ENCODE measurements around the gene CYTH2.

CYTH2 gene

DNA sequence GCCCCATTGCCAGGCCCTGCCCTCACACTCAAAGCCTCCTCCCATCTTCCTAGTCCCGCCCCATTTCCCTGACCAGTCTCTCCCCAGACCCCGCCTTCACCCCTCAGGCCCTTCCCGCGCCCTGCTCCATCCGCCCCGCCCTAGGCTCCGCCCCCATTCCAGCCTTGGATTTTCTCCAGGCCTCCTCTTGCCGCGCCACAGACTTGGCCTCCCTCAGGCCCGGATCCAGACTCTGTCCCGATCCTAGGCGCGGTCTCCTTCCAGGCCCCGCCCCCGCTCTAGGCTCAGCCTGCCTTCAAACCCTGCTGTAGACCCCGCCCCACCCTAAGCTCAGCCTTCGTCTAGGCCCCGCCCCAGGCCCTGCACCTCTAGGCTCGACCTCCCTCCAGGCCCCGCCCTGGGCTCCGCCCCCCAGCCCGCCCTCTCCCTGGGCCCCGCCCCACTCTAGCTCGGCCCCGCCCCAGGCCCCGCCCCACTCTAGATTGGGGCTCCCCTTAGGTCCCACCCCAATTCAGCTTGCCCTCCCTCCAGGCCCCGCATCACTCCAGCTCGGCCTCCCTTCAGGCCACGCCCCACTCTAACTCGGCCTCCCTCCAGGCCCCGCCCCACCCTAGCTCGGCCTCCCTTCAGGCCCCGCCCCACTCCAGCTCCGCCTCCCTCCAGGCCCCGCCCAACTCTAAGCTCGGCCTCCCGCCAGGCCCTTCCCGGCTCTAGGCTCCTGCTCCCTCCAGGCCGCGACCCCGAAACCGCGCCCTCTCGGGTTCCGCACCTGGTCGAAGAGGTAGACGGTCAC is 24.0 kb downstream of the CYTH2 start:
- TF ChIP-seq REST (IDR thresholded peaks at IDR 0.05; ENCODE audit: insufficient read depth in 1 of 2, low read depth in 2 of 2, low read length in 2 of 2) = no peak
- TF ChIP-seq POLR2AphosphoS5 (IDR thresholded peaks at IDR 0.05; ENCODE audit: low read depth, low read length) = peak; percentile 62; the same call in 1 of the 2 replicates
- TF ChIP-seq FOXP2 (optimal IDR thresholded peaks at IDR 0.05; ENCODE audit: borderline replicate concordance, extremely low read depth, extremely low read length, insufficient read depth) = peak; percentile 40
- 0 out of 2 replicates have a peak, but pooled peaks have one; percentile 38 for TF ChIP-seq TAF1 (IDR thresholded peaks at IDR 0.05; ENCODE audit: borderline replicate concordance, insufficient read depth, low read length)

DNA sequence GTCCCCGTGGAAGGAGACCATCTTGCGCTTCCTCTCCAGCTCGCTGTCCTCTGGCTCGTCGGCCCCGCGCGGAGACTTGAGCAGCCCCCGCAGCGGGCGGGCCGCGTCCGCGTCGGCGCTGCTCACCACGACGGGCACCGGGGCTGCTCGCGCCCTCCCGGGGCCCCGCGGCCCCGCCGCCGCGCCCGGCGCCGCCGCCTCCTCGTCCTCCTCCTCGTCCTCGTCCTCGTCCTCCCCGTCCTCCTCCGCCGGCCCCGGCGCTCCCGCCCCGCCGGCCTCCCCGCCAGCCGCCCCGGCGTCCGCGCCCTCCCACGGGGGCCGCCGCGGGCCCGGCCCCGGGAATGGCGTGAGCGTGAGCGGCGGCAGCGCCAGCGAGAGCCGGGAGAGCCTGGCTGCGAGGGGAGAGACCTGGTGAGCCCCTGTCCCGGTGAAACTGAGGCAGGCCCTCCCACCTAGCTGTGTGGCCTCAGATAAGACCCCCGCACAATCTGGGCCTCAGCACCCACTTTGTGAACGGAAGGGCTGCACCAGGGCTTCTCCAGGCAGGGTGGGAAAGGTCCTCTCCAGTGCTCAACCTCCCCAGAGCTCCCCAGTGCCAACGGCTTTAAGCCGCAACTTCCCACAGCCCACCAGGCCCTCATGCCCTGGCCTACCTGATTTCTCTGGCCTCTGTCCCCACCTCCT is 24.7 kb downstream of the CYTH2 start:
- TF ChIP-seq FOXP2 (optimal IDR thresholded peaks at IDR 0.05; ENCODE audit: borderline replicate concordance, extremely low read depth, extremely low read length, insufficient read depth) (no peak), SIN3A (IDR thresholded peaks at IDR 0.05; ENCODE audit: borderline replicate concordance, insufficient read depth, low read length) (no peak), POLR2AphosphoS5 (IDR thresholded peaks at IDR 0.05; ENCODE audit: low read depth, low read length) (no peak), REST (IDR thresholded peaks at IDR 0.05; ENCODE audit: insufficient read depth in 1 of 2, low read depth in 2 of 2, low read length in 2 of 2) (no peak)

- TF ChIP-seq FOXP2 (optimal IDR thresholded peaks at IDR 0.05; ENCODE audit: borderline replicate concordance, extremely low read depth, extremely low read length, insufficient read depth) = peak; percentile 34
- no peak for TF ChIP-seq POLR2AphosphoS5 (IDR thresholded peaks at IDR 0.05; ENCODE audit: low read depth, low read length)
- TF ChIP-seq TAF1 (IDR thresholded peaks at IDR 0.05; ENCODE audit: borderline replicate concordance, insufficient read depth, low read length) = no peak
- peak in 1 of 2 experiments; percentile 70; a peak in 2 of 4 replicates for TF ChIP-seq REST (IDR thresholded peaks at IDR 0.05; ENCODE audit: insufficient read depth in 1 of 2, low read depth in 2 of 2, low read length in 2 of 2)
- TF ChIP-seq SIN3A (IDR thresholded peaks at IDR 0.05; ENCODE audit: borderline replicate concordance, insufficient read depth, low read length) = peak; percentile 67; the same call in 1 of the 2 replicates
Observed at GRCh38 chr19:48495396-48495795, 26.2 kb downstream of the CYTH2 start.

GRCh38 chr19:48496959-48497727 is 28.0 kb downstream of the CYTH2 start:
- TF ChIP-seq TAF1 (IDR thresholded peaks at IDR 0.05; ENCODE audit: borderline replicate concordance, insufficient read depth, low read length) (no peak), SIN3A (IDR thresholded peaks at IDR 0.05; ENCODE audit: borderline replicate concordance, insufficient read depth, low read length) (no peak), FOXP2 (optimal IDR thresholded peaks at IDR 0.05; ENCODE audit: borderline replicate concordance, extremely low read depth, extremely low read length, insufficient read depth) (no peak), POLR2AphosphoS5 (IDR thresholded peaks at IDR 0.05; ENCODE audit: low read depth, low read length) (no peak), REST (IDR thresholded peaks at IDR 0.05; ENCODE audit: insufficient read depth in 1 of 2, low read depth in 2 of 2, low read length in 2 of 2) (no peak)
